NAMALWA (cell line): ENCODE results near the gene SRCIN1.

ENCODE experiments used
- DNase-seq: peaks from one replicate; pipeline ENCODE4 v3.0.0-alpha.2; 2015; ENCODE audit warnings: low spot score

Gene SRCIN1

GRCh38 chr17:38600906-38601305 lies 4.8 kb downstream of the SRCIN1 start:
- DNase-seq: peak; percentile 61

- DNase-seq: no peak
Observed at GRCh38 chr17:38600416-38600815, 5.3 kb downstream of the SRCIN1 start.

- DNase-seq: no peak
Observed at GRCh38 chr17:38599398-38599856, 6.3 kb downstream of the SRCIN1 start.

DNA sequence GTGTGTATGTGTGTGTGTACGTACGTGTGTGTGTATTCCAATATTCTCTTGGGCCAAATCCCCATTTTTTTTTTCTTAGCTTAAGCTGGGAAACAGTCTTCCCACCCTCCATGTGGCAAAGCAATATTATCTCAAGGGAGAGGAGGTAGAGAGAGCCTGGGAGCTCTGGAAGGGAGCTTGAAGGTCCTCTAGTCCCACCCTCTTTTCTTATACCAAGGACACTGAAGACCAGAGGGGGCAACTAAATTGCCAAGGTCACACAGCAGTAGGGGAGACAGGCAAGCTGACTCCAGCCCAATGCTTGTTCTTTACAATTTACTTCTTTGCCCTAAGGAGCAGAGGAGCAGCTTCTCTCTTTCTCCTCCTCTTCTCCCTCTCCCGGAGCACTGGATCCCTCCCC lies 6.8 kb downstream of the SRCIN1 start:
- DNase-seq: no peak

GRCh38 chr17:38598536-38598935 lies 7.2 kb downstream of the SRCIN1 start:
- DNase-seq: peak; percentile 83

- DNase-seq: no peak
Observed at GRCh38 chr17:38597375-38597774, 8.4 kb downstream of the SRCIN1 start.

- DNase-seq: no peak
Observed at GRCh38 chr17:38596651-38597050, 9.1 kb downstream of the SRCIN1 start.

- DNase-seq: no peak
Observed at GRCh38 chr17:38595892-38596291, 9.9 kb downstream of the SRCIN1 start.

- DNase-seq: no peak
Observed at GRCh38 chr17:38594152-38594551, 11.6 kb downstream of the SRCIN1 start.

GRCh38 chr17:38592487-38592886 lies 13.3 kb downstream of the SRCIN1 start:
- no peak for DNase-seq

- no peak for DNase-seq
Observed at GRCh38 chr17:38591759-38592241, 14.0 kb downstream of the SRCIN1 start.

DNA sequence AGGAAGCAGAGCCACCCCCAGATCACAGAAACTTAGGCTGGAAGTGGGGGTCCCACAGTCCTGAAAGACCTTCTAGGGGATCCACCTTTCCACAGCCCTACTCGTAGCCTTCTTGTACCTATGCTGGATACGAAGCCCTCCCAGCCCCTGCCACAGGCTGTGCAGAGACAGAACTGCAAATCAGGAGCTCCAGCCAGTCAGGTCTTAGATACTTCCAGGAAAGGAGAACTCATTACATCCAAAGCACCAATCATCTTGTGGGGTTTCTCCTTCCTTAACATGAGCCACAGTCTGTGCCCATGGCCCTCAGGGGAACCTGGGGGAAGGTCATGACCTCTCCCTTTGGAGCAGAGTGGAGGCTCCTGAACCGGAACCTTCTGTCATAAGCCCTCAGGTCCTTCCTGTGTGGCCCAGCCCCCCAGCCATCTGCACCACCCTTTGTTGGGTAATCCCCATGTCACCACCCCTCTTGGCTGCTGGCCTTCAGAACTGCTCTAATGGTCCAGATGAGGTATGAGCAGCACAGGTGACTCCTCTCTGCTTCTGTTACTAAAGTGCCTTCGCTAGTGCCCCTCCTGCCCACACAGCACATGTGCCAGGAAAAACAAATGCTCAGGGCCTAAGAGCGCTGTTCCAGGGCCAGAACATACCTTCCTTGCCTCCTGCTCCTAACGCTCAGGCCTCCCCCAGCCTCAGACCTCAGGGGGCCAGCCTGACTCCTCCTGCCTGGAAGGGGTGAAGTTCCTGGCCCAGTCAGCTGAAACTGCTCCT lies 14.6 kb downstream of the SRCIN1 start:
- peak; percentile 61 for DNase-seq

DNA sequence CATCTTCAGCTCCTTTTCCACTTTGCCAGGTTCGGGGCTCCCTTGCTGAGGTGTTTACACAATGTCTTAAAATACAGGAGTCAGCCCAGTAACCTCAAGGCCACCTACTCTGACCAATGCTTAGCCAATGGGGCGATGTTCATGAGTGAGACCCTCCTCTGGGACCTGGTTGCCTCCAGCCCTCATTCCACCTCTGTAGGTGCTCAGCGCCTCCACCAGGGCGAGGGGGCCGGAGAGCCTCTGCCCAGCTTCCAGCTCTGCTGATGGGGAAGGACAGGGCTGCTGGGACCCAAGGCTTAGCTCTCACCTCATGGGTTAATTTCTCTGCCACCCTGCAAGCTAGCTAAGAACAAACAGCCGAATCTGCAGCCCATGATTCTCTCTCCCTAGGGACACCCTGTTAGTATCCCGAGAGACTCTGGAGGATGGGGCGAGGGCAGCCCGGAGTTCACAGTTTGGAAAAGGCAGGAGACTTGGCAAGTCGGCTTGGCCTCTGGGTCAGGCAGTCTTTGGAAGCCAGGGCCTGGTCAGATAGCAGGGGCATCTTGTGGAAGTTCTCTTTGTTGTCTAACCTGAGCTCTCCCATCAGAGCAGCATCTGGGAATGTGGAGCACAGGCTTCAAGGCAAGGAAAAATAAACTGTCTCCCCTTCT lies 16.2 kb downstream of the SRCIN1 start:
- no peak for DNase-seq

DNA sequence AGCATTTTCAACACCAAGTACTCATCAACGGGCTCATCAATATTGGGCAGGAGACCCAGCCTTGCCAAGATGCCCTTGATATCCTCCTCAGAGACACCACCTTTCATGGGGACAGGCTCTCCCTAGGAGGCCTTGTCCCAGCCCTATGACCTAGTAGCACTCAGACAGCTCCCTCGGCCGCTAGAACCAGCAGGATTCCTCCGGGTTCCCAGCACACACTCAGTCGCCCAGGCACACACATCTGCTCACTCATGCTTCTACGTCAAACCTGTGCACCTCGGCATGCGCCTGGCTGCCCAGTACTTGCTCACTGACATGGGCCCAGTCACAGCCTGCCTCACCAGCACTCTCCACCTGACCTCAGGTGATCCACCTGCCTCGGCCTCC lies 17.0 kb downstream of the SRCIN1 start:
- DNase-seq: no peak

GRCh38 chr17:38587947-38588787 lies 17.6 kb downstream of the SRCIN1 start:
- DNase-seq: no peak

GRCh38 chr17:38587203-38587602 lies 18.5 kb downstream of the SRCIN1 start:
- DNase-seq: no peak

- no peak for DNase-seq
Observed at GRCh38 chr17:38586788-38587187, 19.0 kb downstream of the SRCIN1 start.

- DNase-seq: no peak
Observed at GRCh38 chr17:38585918-38586529, 19.7 kb downstream of the SRCIN1 start.

GRCh38 chr17:38585056-38585917 lies 20.5 kb downstream of the SRCIN1 start:
- DNase-seq: no peak

GRCh38 chr17:38584350-38584925 lies 21.3 kb downstream of the SRCIN1 start:
- peak; percentile 76 for DNase-seq
